Measurements from ENCODE around the gene NUP98. TPM values are rescaled to one million over a fixed set of nuclear protein-coding genes. Genes with fewer than 3 reads are reported as not detected.

Gene NUP98
- total RNA-seq, 1 donor from 2014 or later = 80.5 TPM

- H3K36me3 ChIP-seq = no peaks in the 10 kb centered on the region
- H3K27ac ChIP-seq = no peak overlapping the region
- TF ChIP-seq, protein P1, sequence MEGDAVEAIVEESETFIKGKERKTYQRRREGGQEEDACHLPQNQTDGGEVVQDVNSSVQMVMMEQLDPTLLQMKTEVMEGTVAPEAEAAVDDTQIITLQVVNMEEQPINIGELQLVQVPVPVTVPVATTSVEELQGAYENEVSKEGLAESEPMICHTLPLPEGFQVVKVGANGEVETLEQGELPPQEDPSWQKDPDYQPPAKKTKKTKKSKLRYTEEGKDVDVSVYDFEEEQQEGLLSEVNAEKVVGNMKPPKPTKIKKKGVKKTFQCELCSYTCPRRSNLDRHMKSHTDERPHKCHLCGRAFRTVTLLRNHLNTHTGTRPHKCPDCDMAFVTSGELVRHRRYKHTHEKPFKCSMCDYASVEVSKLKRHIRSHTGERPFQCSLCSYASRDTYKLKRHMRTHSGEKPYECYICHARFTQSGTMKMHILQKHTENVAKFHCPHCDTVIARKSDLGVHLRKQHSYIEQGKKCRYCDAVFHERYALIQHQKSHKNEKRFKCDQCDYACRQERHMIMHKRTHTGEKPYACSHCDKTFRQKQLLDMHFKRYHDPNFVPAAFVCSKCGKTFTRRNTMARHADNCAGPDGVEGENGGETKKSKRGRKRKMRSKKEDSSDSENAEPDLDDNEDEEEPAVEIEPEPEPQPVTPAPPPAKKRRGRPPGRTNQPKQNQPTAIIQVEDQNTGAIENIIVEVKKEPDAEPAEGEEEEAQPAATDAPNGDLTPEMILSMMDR (IDR thresholded peaks at IDR 0.05) = no peak
- H3K4me1 ChIP-seq = no peaks in the 10 kb centered on the region
- ATAC-seq (no peak), DNase-seq (no peak)
- H3K9me3 ChIP-seq = no peaks in the 10 kb centered on the region
- H3K4me3 ChIP-seq = no peak overlapping the region
- intact Hi-C loops (cut with DNase I) = no loop called here
- H3K27me3 ChIP-seq = no peaks in the 10 kb centered on the region
Observed at GRCh38 chr11:3637201-3637600, 160.2 kb downstream of the NUP98 start.

DNA sequence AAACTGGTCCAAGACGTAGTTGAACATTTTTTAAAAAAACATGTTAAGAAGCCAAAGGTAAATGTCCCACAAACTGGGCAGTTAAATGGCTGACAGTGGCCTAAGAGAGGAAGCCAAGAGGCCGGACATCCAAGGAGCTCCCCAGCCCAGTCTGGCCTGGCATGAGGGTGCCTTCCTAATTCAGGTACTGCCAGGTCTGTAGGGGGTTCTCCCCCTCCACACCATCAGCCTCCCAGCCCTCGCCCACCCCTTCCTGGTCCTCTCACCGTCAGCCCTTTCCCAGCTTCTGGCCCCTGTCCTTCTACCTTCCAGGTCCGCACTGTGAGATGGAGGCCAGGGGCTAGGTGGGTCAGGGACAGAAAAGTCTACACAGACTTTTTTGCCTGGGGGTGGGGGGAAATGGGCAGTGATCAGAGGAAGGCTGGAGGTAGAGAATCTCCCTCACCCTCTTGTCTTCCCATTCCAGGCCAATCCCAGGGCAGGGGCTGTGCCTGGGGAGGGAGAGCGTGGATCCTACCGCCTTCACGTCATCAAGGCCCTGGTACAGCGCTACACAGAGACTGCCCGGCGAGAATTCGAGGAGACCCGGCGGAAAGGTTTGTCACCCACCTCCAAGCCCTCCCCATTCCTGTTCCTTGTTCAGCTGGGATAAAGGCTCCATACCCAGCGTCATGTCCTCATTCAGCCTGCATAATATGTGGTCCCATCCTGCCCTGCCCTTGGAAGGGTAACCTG is 161.5 kb downstream of the NUP98 start:
- DNase-seq = no peak
- Histone ChIP-seq H3K4me1 (no peaks in the 10 kb centered on the region), H3K36me3 (no peaks in the 10 kb centered on the region), H3K9me3 (no peaks in the 10 kb centered on the region), H3K4me3 (no peak overlapping the region), H3K27me3 (no peaks in the 10 kb centered on the region), H3K27ac (no peak overlapping the region)
- intact Hi-C loops (cut with DNase I) = no loop called here
- TF ChIP-seq, protein P1 (IDR thresholded peaks at IDR 0.05) = no peak
- ATAC-seq = no peak

- ATAC-seq (no peak), DNase-seq (peak; percentile 19)
- intact Hi-C loops (cut with DNase I) = no loop called here
- Histone ChIP-seq H3K9me3 (no peaks in the 10 kb centered on the region), H3K4me1 (no peaks in the 10 kb centered on the region), H3K27ac (no peak overlapping the region), H3K36me3 (no peaks in the 10 kb centered on the region), H3K4me3 (no peak overlapping the region), H3K27me3 (no peaks in the 10 kb centered on the region)
- TF ChIP-seq, protein P1 (IDR thresholded peaks at IDR 0.05) = no peak
Observed at GRCh38 chr11:3632070-3632660, 165.2 kb downstream of the NUP98 start.

DNA sequence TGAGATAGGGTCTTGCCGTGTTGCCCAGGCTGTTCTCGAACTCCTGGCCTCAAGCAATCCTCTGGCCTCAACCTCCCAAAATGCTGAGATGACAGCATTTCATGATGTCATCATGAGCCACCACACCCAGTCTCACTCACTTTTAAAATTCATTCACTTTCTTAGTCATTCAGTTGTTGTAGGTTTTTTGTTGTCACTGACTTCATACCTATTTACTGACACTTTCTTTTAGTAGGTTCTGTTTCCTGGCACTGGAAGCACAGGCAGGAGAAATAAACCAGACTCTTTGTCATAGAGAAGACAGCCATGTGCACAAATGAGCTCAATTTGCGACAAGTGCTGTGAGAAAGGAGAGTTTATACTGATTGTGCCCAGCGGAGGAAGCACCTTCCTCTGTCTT is 166.0 kb downstream of the NUP98 start:
- H3K36me3 ChIP-seq = no peaks in the 10 kb centered on the region
- H3K27me3 ChIP-seq = no peaks in the 10 kb centered on the region
- ATAC-seq = no peak
- TF ChIP-seq, protein P1 (IDR thresholded peaks at IDR 0.05) = no peak
- H3K4me3 ChIP-seq = no peak overlapping the region
- no peaks in the 10 kb centered on the region for H3K9me3 ChIP-seq
- no peak for DNase-seq
- intact Hi-C loops (cut with DNase I) = no loop called here
- no peaks in the 10 kb centered on the region for H3K4me1 ChIP-seq
- H3K27ac ChIP-seq = no peak overlapping the region

DNA sequence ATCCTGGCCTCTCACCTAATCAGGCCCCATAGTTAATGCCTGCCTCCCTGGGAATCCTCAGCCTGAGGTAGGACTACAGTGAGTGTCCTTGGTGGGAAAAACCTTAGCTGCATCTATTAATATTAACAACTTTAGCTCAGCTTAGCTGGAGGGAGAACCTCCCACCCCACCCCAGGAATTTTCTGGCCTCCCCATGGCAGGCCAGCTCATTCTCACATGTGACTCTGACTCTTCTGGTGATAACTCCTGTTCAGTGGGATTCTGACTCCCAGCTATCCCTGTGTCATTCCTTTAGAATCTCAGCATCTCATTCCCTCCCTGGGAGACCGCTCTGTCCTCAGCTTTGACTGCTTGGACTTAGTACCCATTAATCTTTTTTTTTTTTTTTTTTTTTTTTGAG is 170.1 kb downstream of the NUP98 start:
- Histone ChIP-seq H3K9me3 (no peaks in the 10 kb centered on the region), H3K27ac (no peak overlapping the region), H3K4me1 (no peaks in the 10 kb centered on the region), H3K36me3 (no peaks in the 10 kb centered on the region), H3K4me3 (no peak overlapping the region), H3K27me3 (no peaks in the 10 kb centered on the region)
- DNase-seq (no peak), ATAC-seq (no peak)
- TF ChIP-seq, protein P1 (IDR thresholded peaks at IDR 0.05) = no peak
- intact Hi-C loops (cut with DNase I) = no loop called here
